ENCODE results near the gene TMEM119. TPM values are rescaled to one million over a fixed set of nuclear protein-coding genes. Genes with fewer than 3 reads are reported as not detected.

The TMEM119 gene
- total and polyA plus RNA-seq, 2 of the 4 experiments (the other 2 are of a cell fraction), result 8.1 to 9.2 TPM

GRCh38 chr12:108627134-108627920, 29.4 kb upstream of the TMEM119 start:
- peak overlapping the region; percentile 29 for H4K91ac ChIP-seq (ENCODE audit: insufficient read depth, low read depth, low read length)
- peak overlapping the region; percentile 31 for H3K4ac ChIP-seq (ENCODE audit: low read depth, low read length)
- no peak overlapping the region for H3K56ac ChIP-seq (ENCODE audit: extremely low read depth, insufficient read depth, low read length)
- H3K4me3 ChIP-seq (ENCODE audit: insufficient read depth, low read depth, low read length), result no peak overlapping the region
- H3K14ac ChIP-seq (replicated peaks; ENCODE audit: low read depth, low read length), result 0 out of 2 replicates have a peak overlapping the region, but pooled peaks have one; percentile 14
- ATAC-seq (ENCODE audit: low read depth) (no peak), DNase-seq (no peak)
- no peaks in the 10 kb centered on the region for H3K36me3 ChIP-seq (ENCODE audit: control insufficient read depth, insufficient read depth, low read length)
- H2BK5ac ChIP-seq (ENCODE audit: low read depth, low read length, poor library complexity, severe bottlenecking), result no peak overlapping the region
- H3K27ac ChIP-seq (ENCODE audit: insufficient read depth, low read length), result no peak overlapping the region
- peak overlapping the region; percentile 24; the same call in 1 of the 3 replicates for H2BK15ac ChIP-seq (ENCODE audit: low read depth, low read length)
- intact Hi-C loops (cut with micrococcal nuclease) (loop anchor here (5.0 kb wide), 1 partner anchor 465 kb away; the partner anchor contains the start of gene ALKBH2), dilution Hi-C loops (cut with HindIII; ENCODE audit: low sequenced_read_pairs, unreplicated experiment) (no loop called here), in situ Hi-C loops (cut with MboI; ENCODE audit: low sequenced_read_pairs) (loop anchor here (25.0 kb wide), 1 partner anchor 460 kb away; the partner anchor contains the start of genes ALKBH2 and UNG)
- peak overlapping the region; percentile 51 for H2AK5ac ChIP-seq (ENCODE audit: low read depth, low read length)
- peaks cover 29% of the 10 kb centered on the region for H3K9me1 ChIP-seq (ENCODE audit: insufficient read depth, low read length)
- H3K4me1 ChIP-seq (ENCODE audit: control insufficient read depth, insufficient read depth, low read length), result peaks cover 27% of the 10 kb centered on the region
- H3K9me3 ChIP-seq (ENCODE audit: control insufficient read depth, insufficient read depth, low read length), result no peaks in the 10 kb centered on the region
- no peaks in the 10 kb centered on the region for H4K20me1 ChIP-seq (ENCODE audit: insufficient read depth, low read length)
- peak overlapping the region; percentile 29; the same call in 1 of the 2 replicates for H2BK20ac ChIP-seq (ENCODE audit: low read depth, low read length)
- peaks cover 0 to 22% of the 10 kb centered on the region in 2 experiments; a peak in 1 of 4 replicates for H3K79me1 ChIP-seq (ENCODE audit: low read depth in 1 of 2, low read length in 2 of 2)
- H3K4me2 ChIP-seq (ENCODE audit: low read depth, low read length), result no peak overlapping the region
- TF ChIP-seq CTCF (conservative IDR thresholded peaks at IDR 0.05; ENCODE audit: low read depth, low read length), result no peak
- no peak for TF ChIP-seq FOS (IDR thresholded peaks at IDR 0.05; ENCODE audit: low read depth, low read length)
- TF ChIP-seq SMC3 (IDR thresholded peaks at IDR 0.05; ENCODE audit: low read depth, low read length), result no peak
- TF ChIP-seq CEBPB (IDR thresholded peaks at IDR 0.05; ENCODE audit: low read depth, low read length), result no peak
- no peak for TF ChIP-seq MAZ (IDR thresholded peaks at IDR 0.05; ENCODE audit: borderline replicate concordance, low read depth, low read length)
- no peak for TF ChIP-seq MAFK (IDR thresholded peaks at IDR 0.05; ENCODE audit: low read depth, low read length)
- TF ChIP-seq POLR2A (IDR thresholded peaks at IDR 0.05; ENCODE audit: low read depth, low read length), result no peak
- no peak for TF ChIP-seq BHLHE40 (IDR thresholded peaks at IDR 0.05; ENCODE audit: low read depth, low read length)
- no peak for TF ChIP-seq MXI1 (IDR thresholded peaks at IDR 0.05; ENCODE audit: borderline replicate concordance, low read depth, low read length)
- no peak for TF ChIP-seq RCOR1 (IDR thresholded peaks at IDR 0.05; ENCODE audit: insufficient replicate concordance, low read length)
- no peak for TF ChIP-seq CHD1 (IDR thresholded peaks at IDR 0.05; ENCODE audit: low read depth, low read length)
- TF ChIP-seq ELK1 (IDR thresholded peaks at IDR 0.05; ENCODE audit: borderline replicate concordance, low read depth, low read length), result no peak
- no peak for TF ChIP-seq RFX5 (IDR thresholded peaks at IDR 0.05; ENCODE audit: low read depth, low read length)
- no peak for TF ChIP-seq NFE2L2 (IDR thresholded peaks at IDR 0.05; ENCODE audit: low read depth, low read length)
- peak overlapping the region; percentile 40 for H2AK9ac ChIP-seq (replicated peaks; ENCODE audit: low read depth, low read length, poor library complexity)
- peak overlapping the region; percentile 88 for H2BK120ac ChIP-seq (ENCODE audit: low read depth, low read length)
- H3K27me3 ChIP-seq (ENCODE audit: control insufficient read depth, insufficient read depth, low read length), result no peaks in the 10 kb centered on the region
- no peak overlapping the region for H3K9ac ChIP-seq (ENCODE audit: low read depth, low read length)
- peak overlapping the region; percentile 11; the same call in 1 of the 2 replicates for H4K5ac ChIP-seq (ENCODE audit: low read depth, low read length)
- POLR2A ChIA-PET (ENCODE audit: unreplicated experiment), result no interaction called here
- H3K23ac ChIP-seq (ENCODE audit: low read depth, low read length), result no peak overlapping the region; the same call in 1 of the 2 replicates
- BruUV-seq (replicated peaks), result no TSS peak
- CTCF ChIA-PET, result interaction anchor here (1.4 kb wide), 1 partner anchor 9 kb away, joined by 4 read pairs; no protein-coding TSS in a partner anchor
- no peak overlapping the region for H3K18ac ChIP-seq (ENCODE audit: low read depth, low read length)
- H4K8ac ChIP-seq (ENCODE audit: low read depth in 2 of 2, low read length in 2 of 2), result no peak overlapping the region; a peak in 1 of 4 replicates
- H2AFZ ChIP-seq (replicated peaks; ENCODE audit: low read length, poor library complexity), result peak overlapping the region; percentile 33
- 93% methylated on average over 7 of the region's 8 CpGs; no CpG with 5 or more reads in 1 of the 2 experiments for WGBS, 2 experiments (ENCODE audit: extremely low coverage in 2 of 2, insufficient read length in 1 of 2)

Measured in IMR-90 (cell line).